Neural progenitor cell (in vitro differentiated cells): ENCODE measurements around the gene SERPINA10. TPM values are rescaled to one million over a fixed set of nuclear protein-coding genes. Genes with fewer than 3 reads are reported as not detected.
"Not testable (repeated sequence)": the region's sequence is repeated elsewhere in the genome, so short reads cannot be mapped to it uniquely, and the experiment has no call there.

Experiments
- DNase-seq: peaks from one replicate; pipeline ENCODE4 v3.0.0-alpha.2; 2016; ENCODE audit warnings: low spot score
- H2AFZ ChIP-seq: fragments of 200-600 bp; sonication (generic); replicated peaks from 2 replicates; pipeline ENCODE4 v1.6.1; 2016; ENCODE audit warnings: antibody characterized with exemption
- H3F3A ChIP-seq: fragments of 200-600 bp; sonication (generic); 2 replicates; pipeline ENCODE4 v1.6.1; 2016; ENCODE audit warnings: antibody characterized with exemption, low read depth
- H3K27ac ChIP-seq: fragments of 200-600 bp; sonication (generic); 2 replicates; pipeline ENCODE4 v1.5.1; 2016; ENCODE audit warnings: mild to moderate bottlenecking
- H3K27me3 ChIP-seq: fragments of 200-600 bp; sonication (generic); 2 replicates; pipeline ENCODE4 v1.6.1; 2016; ENCODE audit warnings: mild to moderate bottlenecking, moderate library complexity
- H3K36me3 ChIP-seq: fragments of 200-600 bp; sonication (generic); 2 replicates; pipeline ENCODE4 v1.5.1; 2016
- H3K4me1 ChIP-seq: fragments of 200-600 bp; sonication (generic); 2 replicates; pipeline ENCODE4 v1.6.1; 2016; ENCODE audit warnings: mixed run types
- H3K4me2 ChIP-seq: fragments of 200-600 bp; sonication (generic); 2 replicates; pipeline ENCODE4 v1.6.1; 2016
- H3K4me3 ChIP-seq: fragments of 200-600 bp; sonication (generic); 2 replicates; pipeline ENCODE4 v1.5.1; 2016
- H3K79me2 ChIP-seq: fragments of 200-600 bp; sonication (generic); 2 replicates; pipeline ENCODE4 v1.6.1; 2016; ENCODE audit warnings: low read depth
- H3K9ac ChIP-seq: fragments of 200-600 bp; sonication (generic); 2 replicates; pipeline ENCODE4 v1.6.1; 2016
- H3K9me3 ChIP-seq: fragments of 200-600 bp; sonication (generic); 2 replicates; pipeline ENCODE4 v1.5.1; 2016; ENCODE audit warnings: low read depth
- H4K20me1 ChIP-seq: fragments of 200-600 bp; sonication (generic); 2 replicates; pipeline ENCODE4 v1.6.1; 2016; ENCODE audit warnings: low read depth
- H3K27ac Mint-ChIP-seq: 3 replicates; pipeline ENCODE4 v1.8.0; 2021; ENCODE audit warnings: mixed read lengths
- H3K27me3 Mint-ChIP-seq: 2 replicates; pipeline ENCODE4 v1.8.0; 2022; ENCODE audit warnings: low read depth, mild to moderate bottlenecking, inconsistent platforms, moderate library complexity, mixed read lengths; ENCODE audit not compliant: insufficient read depth
- H3K36me3 Mint-ChIP-seq: 3 replicates; pipeline ENCODE4 v1.8.0; 2021; ENCODE audit warnings: mixed read lengths
- H3K4me1 Mint-ChIP-seq: 3 replicates; pipeline ENCODE4 v1.8.0; 2021; ENCODE audit warnings: mixed read lengths
- H3K4me3 Mint-ChIP-seq: 3 replicates; pipeline ENCODE4 v1.8.0; 2021; ENCODE audit warnings: mild to moderate bottlenecking, moderate library complexity, mixed read lengths
- H3K9me3 Mint-ChIP-seq: 3 replicates; pipeline ENCODE4 v1.8.0; 2020; ENCODE audit warnings: mixed read lengths
- CTCF ChIP-seq: fragments of 200-600 bp; sonication (generic); IDR thresholded peaks from 2 replicates; pipeline ENCODE4 v1.5.1; 2017; ENCODE audit warnings: antibody characterized with exemption, mild to moderate bottlenecking
- EZH2 ChIP-seq: fragments of 200-600 bp; sonication (generic); IDR thresholded peaks from 2 replicates; pipeline ENCODE4 v1.6.1; 2017; ENCODE audit warnings: antibody characterized with exemption, mild to moderate bottlenecking, moderate library complexity
- EZH2phosphoT487 ChIP-seq: fragments of 200-600 bp; sonication (generic); IDR thresholded peaks from 2 replicates; pipeline ENCODE4 v1.6.1; 2017; ENCODE audit warnings: antibody characterized with exemption
- total RNA-seq: library from RNA; depleted of rRNA; stranded (reverse); fragments of >200 nt; gene quantifications from 2 replicates; pipeline ENCODE4 v1.2.3, GENCODE V29; 2015; ENCODE audit warnings: low replicate concordance

The SERPINA10 gene
- total RNA-seq, 1 donor from 2014 or later = not detected

DNA sequence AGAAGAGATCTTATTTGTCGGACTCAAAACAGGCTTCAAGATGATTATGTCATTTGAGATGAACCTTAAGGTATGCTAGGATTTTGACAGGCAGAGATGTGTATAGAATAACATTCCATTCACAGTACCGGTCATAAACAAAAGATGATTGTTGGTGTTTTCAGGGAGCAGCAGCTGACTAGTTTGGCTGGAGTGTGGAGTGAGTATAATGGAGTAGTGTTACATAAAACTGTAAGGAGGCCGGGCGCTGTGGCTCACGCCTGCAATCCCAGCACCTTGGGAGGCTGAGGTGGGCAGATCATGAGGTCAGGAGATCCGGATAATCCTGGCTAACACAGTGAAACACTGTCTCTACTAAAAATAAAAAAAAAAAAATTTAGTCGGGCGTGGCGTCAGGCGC lies 23.9 kb downstream of the SERPINA10 start:
- Histone ChIP-seq H2AFZ (no peak overlapping the region), H3K9ac (no peak overlapping the region)
- H3K27ac Mint-ChIP-seq = no peak overlapping the region

DNA sequence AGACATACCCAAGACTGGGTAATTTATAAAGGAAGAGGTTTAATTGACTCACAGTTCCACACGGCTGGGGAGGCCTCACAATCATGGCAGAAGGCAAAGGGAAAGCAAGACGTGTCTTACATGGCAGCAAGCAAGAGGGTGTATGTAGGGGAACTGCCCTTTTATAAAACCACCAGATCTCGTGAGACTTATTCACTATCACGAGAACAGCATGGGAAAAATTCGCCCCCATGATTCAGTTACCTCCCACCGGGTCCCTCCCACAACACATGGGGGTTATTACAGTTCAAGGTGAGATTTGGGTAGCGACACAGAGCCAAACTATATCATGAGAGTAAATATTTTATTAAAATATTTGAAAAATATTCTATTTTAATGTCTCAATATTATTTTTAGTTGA lies 24.5 kb downstream of the SERPINA10 start:
- not testable (repeated sequence) for H3K27ac Mint-ChIP-seq, H4K20me1 ChIP-seq, H3K9me3 Mint-ChIP-seq, H3K27ac ChIP-seq, H3K36me3 Mint-ChIP-seq, H3K9me3 ChIP-seq, H3K79me2 ChIP-seq, H3F3A ChIP-seq, H3K4me1 ChIP-seq, H3K27me3 ChIP-seq, H3K27me3 Mint-ChIP-seq, H3K36me3 ChIP-seq, H3K4me3 Mint-ChIP-seq, H3K9ac ChIP-seq, H3K4me1 Mint-ChIP-seq, H3K4me3 ChIP-seq, H3K4me2 ChIP-seq, DNase-seq, H2AFZ ChIP-seq

More for the DNA sequence above, 23.9 kb downstream of the SERPINA10 start:
- no peak for DNase-seq
- H3K36me3 ChIP-seq = peaks cover 6% of the 10 kb centered on the region
- Mint-ChIP-seq H3K4me1 (peaks cover 3% of the 10 kb centered on the region), H3K27me3 (no peaks in the 10 kb centered on the region), H3K4me3 (no peak overlapping the region), H3K36me3 (no peaks in the 10 kb centered on the region), H3K9me3 (no peaks in the 10 kb centered on the region)
- no peaks in the 10 kb centered on the region for H3K79me2 ChIP-seq
- H3K27me3 ChIP-seq = no peaks in the 10 kb centered on the region
- no peak overlapping the region for H3K4me2 ChIP-seq
- no peaks in the 10 kb centered on the region for H3K4me1 ChIP-seq
- no peaks in the 10 kb centered on the region for H3K9me3 ChIP-seq
- no peak for TF ChIP-seq EZH2
- TF ChIP-seq CTCF = no peak
- no peak for TF ChIP-seq EZH2phosphoT487
- no peak overlapping the region for H3K4me3 ChIP-seq
- no peak overlapping the region for H3K27ac ChIP-seq
- H4K20me1 ChIP-seq = no peaks in the 10 kb centered on the region
- no peaks in the 10 kb centered on the region for H3F3A ChIP-seq

DNA sequence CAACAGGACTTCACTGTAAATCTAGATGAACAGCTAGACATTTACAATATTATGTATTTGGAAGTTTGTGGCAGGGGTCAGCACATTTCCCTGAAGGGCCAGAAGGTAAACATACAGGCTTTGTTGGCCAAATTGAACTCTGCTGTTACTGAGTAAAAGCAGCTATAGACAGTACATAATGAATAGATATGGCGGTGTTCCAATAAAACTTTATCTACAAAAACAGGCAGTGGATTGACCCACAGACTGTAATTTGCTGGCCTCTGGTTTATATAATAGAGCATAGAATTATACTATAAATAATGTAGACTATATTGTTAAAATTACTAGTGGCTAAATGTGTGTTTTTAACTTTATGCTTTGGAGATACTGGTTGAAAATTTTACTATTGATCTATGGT lies 25.7 kb downstream of the SERPINA10 start:
- Histone ChIP-seq H3F3A (no peaks in the 10 kb centered on the region), H2AFZ (no peak overlapping the region), H3K4me2 (no peak overlapping the region), H3K4me3 (no peak overlapping the region), H3K9ac (no peak overlapping the region), H3K27me3 (no peaks in the 10 kb centered on the region), H3K9me3 (no peaks in the 10 kb centered on the region), H4K20me1 (no peaks in the 10 kb centered on the region), H3K4me1 (no peaks in the 10 kb centered on the region), H3K36me3 (peaks cover 6% of the 10 kb centered on the region), H3K79me2 (no peaks in the 10 kb centered on the region), H3K27ac (no peak overlapping the region)
- no peak overlapping the region for H3K27ac Mint-ChIP-seq
- TF ChIP-seq EZH2 (no peak), CTCF (no peak), EZH2phosphoT487 (no peak)
- peaks cover 1% of the 10 kb centered on the region for H3K9me3 Mint-ChIP-seq
- H3K4me1 Mint-ChIP-seq = peaks cover 3% of the 10 kb centered on the region
- no peak overlapping the region for H3K4me3 Mint-ChIP-seq
- no peak for DNase-seq
- no peaks in the 10 kb centered on the region for H3K27me3 Mint-ChIP-seq
- peaks cover 2% of the 10 kb centered on the region for H3K36me3 Mint-ChIP-seq

DNA sequence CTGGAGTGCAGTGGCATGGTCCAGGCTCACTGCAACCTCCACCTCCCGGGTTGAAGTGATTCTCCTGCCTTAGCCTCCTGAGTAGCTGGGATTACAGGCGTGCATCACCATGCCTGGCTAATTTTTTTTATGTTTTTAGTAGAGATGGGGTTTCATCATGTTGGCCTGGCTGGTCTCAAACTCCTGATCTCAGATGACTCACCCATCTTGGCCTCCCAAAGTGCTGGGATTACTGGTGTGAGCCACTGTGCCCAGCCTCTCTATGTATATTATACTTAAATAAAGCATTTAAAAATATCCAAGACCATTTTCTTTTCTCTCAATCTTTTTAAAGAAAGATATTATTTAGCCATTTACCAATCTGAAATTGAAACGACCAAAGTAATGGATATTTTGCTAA lies 28.9 kb downstream of the SERPINA10 start:
- H3K4me1 ChIP-seq, H2AFZ ChIP-seq, H3K27ac ChIP-seq, DNase-seq, H4K20me1 ChIP-seq, H3K36me3 Mint-ChIP-seq, H3K9me3 Mint-ChIP-seq, H3K4me3 ChIP-seq, H3K79me2 ChIP-seq, H3K9ac ChIP-seq, H3K27ac Mint-ChIP-seq, H3K4me1 Mint-ChIP-seq, H3F3A ChIP-seq, H3K27me3 Mint-ChIP-seq, H3K27me3 ChIP-seq, H3K9me3 ChIP-seq, H3K4me3 Mint-ChIP-seq, H3K4me2 ChIP-seq: not testable (repeated sequence)
- peaks cover 27% of the 10 kb centered on the region for H3K36me3 ChIP-seq
